Ureter (tissue), 1 donor: ENCODE measurements around the gene KCNC4. TPM values are rescaled to one million over a fixed set of nuclear protein-coding genes. Genes with fewer than 3 reads are reported as not detected.

Source experiments
- DNase-seq: peaks from one replicate; pipeline ENCODE4 v3.0.0-alpha.2; 2020; ENCODE audit warnings: low spot score
- total RNA-seq: library from RNA; stranded (reverse); gene quantifications from one replicate; pipeline ENCODE4 v1.2.4, GENCODE V29; 2023
- donor health status: DM: yes; HTN: yes; CAD: no.

Gene KCNC4
- total RNA-seq, result 5.2 TPM

DNA sequence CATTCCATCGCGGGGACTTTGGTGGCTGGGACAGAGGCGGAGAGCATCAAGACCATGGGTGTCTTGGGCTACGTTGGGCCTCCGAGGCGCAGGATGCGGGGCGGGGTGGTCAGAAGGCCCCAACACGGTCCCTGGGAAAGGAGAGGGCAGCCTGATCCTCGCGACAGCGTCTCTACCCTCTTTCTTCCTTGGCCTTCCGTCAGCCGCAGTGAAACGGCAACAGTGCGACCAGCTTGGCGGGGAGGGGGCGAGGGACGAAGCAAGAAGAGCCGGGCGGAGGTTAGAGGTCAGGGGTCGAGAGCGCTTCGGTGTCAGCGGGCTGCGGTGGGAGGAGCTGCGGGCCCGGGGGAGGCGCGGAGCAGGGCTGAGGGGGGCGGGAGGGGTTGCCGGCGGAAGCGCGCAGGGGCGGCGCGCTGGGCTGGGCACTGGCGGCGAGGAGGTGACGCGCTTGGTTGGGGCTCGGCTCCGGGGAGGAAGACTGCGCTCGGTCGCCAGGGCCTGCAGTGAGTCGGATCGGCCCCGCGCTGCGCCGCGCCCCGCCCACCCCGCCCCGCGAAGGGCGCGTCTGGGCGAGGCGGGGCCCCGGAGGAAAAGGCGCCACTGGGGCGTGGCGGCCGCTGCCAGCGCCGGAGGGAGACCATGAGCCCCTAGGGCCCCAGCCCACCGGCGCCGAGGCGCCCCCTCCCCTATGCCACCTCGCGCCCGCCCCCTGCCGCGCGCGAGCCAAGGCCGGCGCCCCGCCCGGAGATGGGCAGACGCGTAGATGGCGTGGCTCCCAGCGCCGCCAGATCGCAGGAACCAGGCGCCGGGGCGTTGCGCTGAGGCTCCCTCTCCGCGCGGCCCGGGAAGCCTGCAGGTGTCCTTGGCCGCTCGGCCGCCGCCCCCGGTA is at the start of gene KCNC4:
TSS of gene KCNC4 (plus strand) at position 600 of the 889 bp plus-strand sequence. CDS start 1,186 bp downstream, outside the sequence.
- peak; percentile 88 for DNase-seq

DNA sequence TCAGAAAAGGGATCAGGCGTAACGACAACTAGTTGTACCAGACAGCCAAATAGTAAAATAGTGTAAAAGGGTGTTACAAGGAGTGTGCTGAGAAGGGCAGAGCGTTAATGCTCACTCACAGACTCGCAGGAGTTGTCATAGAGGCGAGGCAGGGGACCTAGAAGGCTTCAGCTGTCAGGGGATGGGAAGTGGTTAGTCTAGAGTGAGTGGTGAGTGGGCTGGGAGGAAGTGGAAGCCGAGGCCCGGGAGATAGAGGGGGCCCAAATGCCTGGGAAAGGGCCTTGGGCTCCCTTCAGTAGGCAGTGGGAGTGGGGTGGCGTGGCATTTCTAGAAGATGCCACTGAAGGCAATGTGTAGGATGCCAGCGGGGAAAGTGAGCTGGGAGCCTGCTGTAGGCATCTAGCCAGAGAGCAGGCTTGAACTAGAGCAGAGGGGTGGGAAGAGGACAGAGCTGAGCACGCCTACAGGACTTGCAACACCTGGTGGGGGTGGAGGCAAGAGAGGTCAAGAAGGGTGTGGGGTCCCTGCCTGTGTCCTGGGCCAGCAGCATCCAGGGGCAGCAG is 49.5 kb upstream of the KCNC4 start:
- DNase-seq, result no peak

DNA sequence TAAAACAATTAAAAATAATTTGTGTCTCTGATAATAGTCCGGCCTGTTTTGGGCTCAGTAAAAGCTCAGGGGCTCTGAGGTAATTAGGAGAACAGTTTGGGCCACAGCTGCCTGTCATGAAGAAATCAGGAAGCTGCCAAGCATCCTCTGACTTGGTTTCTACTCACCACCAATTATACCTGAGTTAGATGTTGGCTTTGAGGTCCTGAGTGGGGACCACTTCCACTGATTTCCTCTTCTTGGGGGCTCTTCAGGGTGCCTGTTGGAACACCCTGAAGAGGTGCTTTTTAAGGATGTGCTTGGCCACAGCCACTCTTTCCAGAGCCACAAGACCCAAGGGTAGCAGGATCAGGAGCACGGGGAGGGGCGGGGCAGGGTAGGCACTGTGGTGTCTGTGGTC is 48.9 kb upstream of the KCNC4 start:
- DNase-seq, result no peak

DNA sequence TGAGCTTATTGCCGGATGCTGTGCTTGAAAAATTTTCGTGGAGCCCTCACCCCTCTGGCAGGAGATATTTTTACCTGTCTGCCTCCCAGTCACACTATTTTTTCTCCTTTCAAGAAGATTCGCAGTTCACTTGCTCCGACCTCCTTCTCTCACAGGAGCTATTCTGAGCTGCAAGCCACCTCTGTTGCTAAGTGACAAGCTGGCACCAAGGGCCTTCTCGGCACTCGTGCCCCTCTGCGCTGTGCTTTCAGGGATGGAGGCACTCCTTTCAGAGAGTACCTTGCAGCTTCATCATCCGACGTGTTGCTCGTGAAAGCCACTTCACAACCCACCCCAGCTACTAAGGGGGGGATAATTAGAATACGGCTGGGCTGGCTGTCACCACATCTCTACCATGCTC is 48.3 kb upstream of the KCNC4 start:
- no peak for DNase-seq

DNA sequence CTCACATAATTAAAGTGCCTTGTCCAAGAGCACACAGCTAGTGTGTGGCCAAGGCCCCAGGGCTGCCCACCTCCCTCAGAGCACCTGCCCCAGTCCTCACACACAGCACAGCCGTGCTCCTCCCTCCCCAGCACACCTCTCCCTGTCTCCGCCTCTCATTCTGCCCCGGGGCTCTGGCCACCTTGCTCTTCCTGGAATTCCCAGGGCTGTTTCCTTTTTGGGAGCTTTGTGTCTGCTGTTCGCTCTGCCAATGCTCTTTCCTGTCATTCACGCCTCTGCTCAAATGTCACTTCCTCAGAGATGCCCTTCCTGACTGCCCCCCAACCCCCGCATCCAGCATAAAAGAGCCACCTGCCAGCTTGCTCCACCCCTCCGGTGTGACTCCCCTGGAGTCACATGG is 46.5 kb upstream of the KCNC4 start:
- no peak for DNase-seq

DNA sequence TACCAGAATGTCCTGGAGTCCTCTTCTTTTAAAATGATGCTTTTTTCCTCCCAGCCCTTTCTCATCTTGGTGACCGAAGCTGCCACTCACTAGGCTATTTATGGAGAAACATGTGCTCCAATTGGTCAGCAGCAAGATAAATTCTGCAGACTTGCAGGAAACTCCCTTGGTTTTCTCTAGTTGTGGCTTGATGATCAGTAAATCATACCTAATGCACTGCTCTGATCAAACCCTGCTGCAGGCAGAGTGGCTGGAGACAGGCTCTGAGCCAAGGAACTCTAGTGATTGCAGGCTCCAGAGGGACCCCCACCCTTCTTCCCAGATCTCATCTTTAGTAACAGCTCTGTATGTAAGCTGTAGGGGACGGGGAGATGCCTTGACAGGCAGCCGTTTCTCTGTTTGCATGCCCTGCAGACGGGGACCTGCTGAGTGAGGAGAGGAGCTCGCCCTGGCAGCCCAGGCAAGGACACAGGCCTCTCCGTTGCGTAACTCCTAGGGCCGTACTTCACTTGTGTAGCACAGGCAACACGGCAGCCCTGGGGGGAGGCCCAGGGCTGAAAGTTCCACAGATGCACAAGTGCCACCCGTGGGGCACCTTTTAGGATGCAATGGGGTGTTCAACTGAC is 45.3 kb upstream of the KCNC4 start:
- DNase-seq, result no peak

DNA sequence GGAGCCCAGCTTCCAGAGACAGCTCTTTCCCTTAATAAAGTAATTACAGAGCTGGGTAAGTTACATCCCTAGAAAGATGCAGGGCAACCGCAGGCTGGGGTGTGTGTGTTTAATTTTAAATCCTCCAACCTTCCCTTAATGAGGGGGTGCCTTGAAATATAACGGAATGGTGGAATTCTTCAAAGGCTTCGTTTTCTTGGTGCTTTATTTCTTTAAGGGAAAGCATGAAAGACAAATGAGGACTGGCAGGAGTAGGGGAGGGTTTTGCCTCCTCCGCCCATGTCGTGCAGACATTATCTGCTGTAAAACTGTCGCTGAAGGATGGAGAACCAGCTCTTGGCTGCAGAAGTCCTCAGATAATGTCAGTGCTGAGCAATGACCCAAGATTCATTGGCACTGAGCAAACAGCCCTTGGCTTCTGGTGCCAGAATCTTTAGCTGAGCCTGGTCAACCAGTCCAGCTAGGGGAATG is 44.3 kb upstream of the KCNC4 start:
- no peak for DNase-seq

DNA sequence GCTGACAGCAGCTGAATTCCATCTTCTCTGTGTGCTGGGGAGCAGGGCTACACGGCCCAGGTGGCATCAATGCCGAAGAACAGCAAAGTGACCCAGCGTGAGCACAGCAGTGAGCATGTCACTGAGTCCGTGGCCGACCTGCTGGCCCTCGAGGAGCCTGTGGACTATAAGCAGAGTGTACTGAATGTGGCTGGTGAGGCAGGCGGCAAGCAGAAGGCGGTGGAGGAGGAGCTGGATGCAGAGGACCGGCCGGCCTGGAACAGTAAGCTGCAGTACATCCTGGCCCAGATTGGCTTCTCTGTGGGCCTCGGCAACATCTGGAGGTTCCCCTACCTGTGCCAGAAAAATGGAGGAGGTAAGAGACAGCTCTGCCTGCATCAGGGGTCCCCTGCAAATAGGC is 43.3 kb upstream of the KCNC4 start:
- DNase-seq, result no peak

DNA sequence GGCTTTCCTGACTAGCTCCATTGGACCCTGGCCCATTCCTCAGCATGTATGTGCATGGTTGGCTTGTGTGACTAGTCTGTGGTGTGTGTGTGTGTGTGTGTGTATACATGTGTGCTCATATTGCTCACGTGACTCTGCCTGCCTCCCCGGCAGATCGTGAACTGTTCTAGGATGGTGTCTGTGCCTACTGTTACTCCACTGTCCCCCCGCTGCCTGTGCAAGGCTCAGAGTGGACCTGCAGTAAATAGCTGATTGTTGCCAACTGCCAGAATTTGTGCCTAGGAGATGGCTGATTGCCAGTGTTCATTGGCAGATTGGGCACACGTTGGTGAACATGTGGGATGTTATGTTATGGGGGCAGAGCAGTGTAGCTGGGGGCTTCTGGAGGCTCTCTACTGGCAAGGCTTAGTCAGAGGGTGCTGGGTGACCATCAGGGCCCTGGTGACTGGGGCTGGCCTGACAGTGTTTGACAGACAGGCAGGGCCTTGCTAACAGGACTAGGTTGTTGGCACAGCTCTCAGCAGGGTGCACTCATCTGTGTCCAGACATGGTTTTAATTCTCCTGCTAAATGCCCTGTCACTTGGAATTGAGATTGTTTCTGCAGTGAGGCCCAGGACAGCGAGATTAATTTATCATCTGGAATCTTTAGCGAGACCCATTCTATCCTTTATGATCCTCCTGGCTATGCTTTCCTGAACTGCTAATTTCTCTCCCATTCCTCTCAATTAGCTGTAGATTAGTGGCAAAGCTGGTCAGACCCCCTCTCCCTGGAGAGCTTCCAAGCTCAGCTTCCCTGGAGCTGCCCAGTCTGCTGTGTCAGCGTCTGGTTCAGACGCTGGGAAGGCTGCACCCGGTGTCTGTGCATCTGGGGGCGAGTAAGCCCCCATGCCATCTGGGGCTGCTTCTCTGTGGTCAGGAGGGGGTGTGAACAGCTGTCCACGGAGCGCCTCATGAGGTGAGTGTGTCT is 39.1 kb upstream of the KCNC4 start:
- no peak for DNase-seq

DNA sequence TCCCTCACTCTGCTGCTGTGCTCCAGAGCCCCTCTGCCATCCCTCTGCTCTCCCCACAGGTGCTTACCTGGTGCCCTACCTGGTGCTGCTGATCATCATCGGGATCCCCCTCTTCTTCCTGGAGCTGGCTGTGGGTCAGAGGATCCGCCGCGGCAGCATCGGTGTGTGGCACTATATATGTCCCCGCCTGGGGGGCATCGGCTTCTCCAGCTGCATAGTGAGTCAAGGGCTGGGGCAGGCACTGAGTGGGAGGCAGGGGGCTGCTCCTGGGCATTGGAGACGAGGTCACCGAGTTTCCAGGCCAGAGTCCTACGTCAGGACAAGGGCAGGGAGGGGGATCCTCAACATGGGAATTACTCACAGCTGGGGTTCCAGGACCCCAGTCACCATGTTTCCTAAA is 38.1 kb upstream of the KCNC4 start:
- DNase-seq, result no peak

DNA sequence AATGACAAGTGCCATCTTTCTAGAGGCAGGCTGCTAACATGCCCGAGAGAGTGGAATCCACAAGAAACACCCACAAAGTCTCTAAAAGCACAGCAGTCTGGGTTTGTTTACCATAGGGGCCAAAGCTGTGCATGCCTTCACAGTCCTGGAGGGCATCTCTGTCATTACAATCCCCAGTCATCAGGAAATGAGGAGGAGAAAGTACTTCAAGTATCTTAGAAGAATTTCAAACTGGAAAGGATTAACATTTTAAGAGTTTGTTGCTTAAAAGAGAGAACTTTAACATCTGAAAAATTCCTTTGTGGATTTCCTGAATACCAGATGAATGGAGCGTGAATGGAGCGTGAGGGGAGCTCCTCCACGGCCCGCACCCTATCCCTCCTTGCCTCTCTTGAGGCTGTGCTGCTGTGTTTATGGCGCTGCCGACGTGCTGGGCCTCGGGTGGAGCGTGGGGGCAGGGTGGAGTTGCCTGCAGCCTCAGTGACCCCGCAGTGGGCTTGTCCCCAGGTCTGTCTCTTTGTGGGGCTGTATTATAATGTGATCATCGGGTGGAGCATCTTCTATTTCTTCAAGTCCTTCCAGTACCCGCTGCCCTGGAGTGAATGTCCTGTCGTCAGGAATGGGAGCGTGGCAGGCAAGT is 36.5 kb upstream of the KCNC4 start:
- no peak for DNase-seq

DNA sequence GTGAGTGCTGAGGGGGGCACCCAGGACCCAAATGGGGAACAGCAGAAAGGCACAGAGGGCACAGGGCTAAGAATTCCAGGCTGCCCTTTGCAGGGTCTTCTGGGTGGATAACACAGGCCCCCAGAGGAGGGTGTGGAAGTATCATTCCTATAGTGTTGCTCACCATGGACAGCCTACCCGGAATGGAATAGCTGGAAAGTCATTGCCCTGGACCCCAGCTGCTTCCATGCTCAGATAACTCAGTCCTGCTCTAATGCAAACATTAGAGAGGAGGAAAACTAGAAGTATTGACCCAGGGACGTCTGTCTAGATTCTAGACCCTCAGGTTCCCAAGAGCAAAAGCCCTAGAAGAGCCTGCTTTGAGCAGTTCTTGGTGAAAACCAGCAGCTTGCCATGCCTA is 35.2 kb upstream of the KCNC4 start:
- no peak for DNase-seq

DNA sequence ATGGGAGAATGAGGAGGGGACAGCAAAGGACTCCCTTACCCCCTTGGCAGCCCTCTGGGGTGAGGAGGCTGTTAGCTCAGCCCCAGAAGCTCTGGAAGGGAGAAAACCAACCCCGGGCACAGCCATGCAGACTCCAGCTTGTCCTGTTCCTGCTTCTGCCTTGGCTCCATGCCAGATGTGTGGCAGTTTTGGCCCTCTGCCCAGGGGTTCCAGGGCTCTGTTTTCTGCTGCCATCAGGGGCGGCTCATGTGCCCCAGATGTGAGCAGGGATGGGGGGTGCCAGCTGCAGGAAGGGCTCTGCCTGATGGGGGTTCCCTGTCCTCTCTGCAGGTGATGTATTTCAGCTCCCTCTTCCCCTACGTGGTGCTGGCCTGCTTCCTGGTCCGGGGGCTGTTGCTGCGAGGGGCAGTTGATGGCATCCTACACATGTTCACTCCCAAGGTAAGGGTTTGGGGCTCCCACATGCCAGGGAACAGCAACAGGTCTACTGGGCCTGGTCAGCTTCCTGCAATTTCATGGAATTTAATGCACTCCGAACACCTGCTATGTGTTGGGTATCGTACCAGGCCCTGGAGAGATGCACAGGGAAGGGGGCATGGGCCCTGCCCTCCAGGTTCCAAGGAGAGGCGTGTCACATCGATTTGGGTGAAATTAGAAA is 33.7 kb upstream of the KCNC4 start:
- DNase-seq, result peak; percentile 83

DNA sequence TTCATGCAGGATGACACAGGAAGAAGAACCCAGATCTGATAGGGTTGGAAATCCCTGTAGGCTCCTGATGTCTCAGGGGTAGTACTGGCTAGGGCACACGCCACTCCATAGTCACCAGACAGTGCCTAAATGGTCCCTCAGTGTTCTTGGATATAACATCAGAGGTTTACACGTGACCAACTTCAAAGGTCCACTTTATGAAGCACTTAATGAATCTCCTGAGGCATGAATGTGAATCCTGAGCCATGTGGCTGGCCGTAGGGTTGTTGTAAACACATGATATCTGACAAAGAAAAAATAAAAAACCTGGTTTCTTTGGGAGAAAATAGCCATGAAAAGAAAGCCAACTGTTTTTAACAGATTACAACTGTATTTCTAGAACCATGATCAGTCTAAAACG is 32.3 kb upstream of the KCNC4 start:
- DNase-seq, result no peak

DNA sequence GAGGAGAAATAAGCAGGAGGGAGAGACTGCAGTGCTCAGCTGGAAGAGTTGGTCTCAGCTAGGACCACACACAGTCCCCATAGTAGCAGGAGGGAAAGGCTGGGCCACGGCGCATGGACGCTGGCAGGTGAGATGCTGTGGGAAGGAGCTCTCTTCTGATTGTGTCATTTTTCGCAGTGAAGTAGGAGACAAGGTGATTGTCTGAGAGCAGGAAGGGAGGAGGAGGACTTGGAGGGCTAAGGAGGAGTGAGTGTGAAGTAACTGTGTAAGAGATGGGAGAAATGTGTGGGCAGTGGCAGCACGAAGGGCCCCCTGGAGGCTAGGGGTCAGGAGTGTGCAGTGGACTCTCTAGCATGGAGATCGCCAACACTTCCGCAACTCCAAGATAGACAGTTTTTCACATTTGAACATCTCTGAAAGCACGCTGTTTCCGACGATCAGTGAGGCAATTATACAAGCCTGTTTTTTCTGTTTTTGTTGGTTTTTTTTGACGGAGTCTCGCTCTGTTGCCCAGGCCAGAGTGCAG is 26.4 kb upstream of the KCNC4 start:
- no peak for DNase-seq

DNA sequence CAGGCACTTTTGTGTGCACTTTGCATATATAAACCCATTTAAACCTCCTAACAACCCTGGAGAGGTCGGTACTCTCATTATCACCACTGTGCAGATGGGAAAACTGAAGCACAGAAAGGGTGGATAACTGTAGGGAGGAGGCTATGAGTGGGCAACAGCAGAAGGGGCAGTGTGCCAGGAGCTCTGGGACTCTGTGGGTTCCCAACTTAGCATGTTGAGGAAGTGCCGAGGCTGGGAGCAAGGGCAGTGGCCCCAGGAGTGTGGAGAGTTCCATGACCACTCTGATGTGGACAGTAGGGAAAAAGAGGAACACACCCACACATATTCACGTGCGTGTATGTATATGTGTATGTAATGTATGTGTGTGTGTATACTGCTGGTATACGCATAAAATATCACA is 25.7 kb upstream of the KCNC4 start:
- no peak for DNase-seq

DNA sequence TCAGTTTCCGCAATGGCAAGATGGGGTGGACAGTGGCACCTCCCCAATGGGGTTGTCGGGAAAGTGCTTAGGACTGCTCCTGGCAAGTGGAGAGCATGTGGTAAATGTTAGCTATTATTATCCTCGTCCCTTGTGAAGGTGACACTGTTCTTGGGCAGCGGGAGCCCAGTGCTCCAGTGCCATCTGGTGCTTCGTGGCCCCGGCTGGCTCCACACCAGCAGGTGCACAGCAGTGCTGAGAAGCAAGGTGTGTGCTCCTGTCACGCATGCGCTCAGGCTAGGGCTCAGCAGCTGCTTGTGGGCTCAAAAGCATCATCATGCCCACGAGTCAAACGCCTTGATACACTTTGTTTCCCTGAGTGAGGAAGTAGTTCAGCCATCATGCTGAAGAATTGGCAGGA is 24.9 kb upstream of the KCNC4 start:
- no peak for DNase-seq

DNA sequence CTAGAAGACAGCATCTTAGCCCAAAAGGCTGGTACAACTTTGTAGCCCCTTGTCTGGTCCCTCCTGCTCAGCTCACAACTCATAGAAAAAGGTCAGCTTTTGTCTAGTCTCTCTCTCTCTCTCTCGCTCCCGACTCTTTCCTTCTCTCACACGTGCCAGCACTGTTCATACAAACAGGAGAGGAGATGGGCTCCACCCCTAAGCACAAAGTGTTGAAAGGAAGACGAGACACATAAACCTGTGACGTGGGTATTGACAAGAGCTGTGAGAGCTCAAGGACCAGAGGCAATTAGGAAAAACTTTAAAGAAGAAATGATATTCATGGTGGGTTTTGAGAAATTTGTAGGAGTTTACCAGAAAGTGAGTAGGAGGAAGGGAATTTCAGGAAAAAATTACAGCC is 23.6 kb upstream of the KCNC4 start:
- DNase-seq, result no peak

DNA sequence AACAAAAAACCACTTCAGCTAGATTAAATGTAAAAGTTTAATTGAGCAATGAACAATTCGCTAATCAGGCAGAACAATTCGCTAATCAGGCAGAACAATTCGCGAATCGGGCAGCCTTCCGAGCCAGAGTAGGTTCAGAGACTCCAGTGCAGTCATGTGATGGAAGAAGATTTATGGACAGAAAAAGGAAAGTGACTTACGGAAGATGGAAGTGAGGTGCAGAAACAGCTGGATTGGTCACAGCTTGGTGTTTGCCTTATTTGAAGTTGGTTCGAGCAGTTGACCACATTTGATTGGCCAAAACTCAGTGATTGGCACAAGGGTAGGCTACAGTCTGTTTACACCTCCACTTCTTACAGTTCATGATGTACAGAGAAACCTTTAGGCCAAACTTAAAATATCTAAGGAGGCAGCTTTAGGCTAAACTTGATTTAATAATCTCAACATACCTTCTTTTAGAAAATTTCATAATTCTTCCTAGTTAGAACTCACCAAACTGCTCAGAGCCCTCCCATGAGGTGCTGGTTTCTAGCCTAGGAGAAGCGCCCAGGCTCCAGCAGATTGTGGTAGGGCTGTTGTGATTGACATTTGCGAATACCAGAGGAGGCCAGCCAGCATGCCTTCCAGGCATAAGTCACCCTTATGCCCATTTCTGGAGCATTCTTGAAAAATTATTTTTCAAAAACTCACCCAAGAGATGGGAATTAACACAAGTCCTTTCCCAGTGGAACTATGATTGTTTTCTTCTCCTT is 22.8 kb upstream of the KCNC4 start:
- no peak for DNase-seq
